ENCODE data around the gene MCEMP1. TPM values are rescaled to one million over a fixed set of nuclear protein-coding genes. Genes with fewer than 3 reads are reported as not detected.
"Not testable (repeated sequence)": the region's sequence is repeated elsewhere in the genome, so short reads cannot be mapped to it uniquely, and the experiment has no call there.

The MCEMP1 gene
- polyA plus RNA-seq, 1 donor from 2014 or later, result not detected

DNA sequence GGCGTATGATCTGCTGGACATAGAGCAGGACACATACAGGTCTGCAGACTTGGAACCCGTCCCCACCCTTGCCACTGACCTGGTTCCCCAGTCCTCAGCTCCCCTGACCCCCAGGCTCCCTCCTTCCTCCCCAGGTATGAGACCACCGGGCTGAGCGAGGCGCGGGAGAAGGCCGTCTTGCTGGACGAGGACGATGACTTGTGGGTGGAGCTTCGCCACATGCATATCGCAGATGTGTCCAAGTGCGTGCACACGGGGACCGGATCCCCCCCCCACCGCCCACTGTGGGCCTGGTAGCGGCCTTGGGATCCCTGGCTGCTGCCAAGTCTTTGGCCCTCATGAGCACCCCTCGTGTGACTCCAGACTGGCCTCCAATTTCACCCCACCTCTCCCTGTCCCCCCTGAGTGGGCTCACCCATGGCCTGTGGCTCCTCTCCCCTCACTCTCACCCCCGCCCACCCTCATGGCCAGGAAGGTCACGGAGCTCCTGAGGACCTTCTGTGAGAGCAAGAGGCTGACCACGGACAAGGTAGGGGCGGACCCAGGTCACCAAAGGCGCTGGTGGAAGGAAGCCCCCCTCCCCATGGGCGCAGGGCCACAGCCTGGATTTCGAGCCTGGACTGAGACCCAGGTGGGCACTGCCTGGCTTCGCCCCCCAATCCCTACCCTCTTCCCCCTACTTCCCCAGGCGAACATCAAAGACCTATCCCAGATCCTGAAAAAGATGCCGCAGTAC is 34.4 kb upstream of the MCEMP1 start:
- Histone ChIP-seq H3K36me3 (ENCODE audit: insufficient read depth, low read length) (no peaks in the 10 kb centered on the region), H3K27ac (ENCODE audit: low read length) (no peak overlapping the region), H3K4me3 (ENCODE audit: low read length) (no peak overlapping the region), H3K79me2 (replicated peaks; ENCODE audit: insufficient read depth, low read length) (no peaks in the 10 kb centered on the region), H3K9me2 (ENCODE audit: insufficient read depth, low read length) (no peaks in the 10 kb centered on the region), H3K9me3 (ENCODE audit: low read length) (no peaks in the 10 kb centered on the region), H3K9ac (ENCODE audit: low read length) (no peak overlapping the region), H4K20me1 (ENCODE audit: insufficient read depth) (no peaks in the 10 kb centered on the region), H3K4me2 (ENCODE audit: low read length) (no peak overlapping the region), H3F3A (ENCODE audit: insufficient read depth, low read length, poor library complexity, severe bottlenecking) (no peaks in the 10 kb centered on the region), H3K27me3 (ENCODE audit: insufficient read depth, low read depth, low read length) (peaks cover 5% of the 10 kb centered on the region), H2AFZ (ENCODE audit: low read depth, low read length) (no peak overlapping the region)
- TF ChIP-seq, protein P1, sequence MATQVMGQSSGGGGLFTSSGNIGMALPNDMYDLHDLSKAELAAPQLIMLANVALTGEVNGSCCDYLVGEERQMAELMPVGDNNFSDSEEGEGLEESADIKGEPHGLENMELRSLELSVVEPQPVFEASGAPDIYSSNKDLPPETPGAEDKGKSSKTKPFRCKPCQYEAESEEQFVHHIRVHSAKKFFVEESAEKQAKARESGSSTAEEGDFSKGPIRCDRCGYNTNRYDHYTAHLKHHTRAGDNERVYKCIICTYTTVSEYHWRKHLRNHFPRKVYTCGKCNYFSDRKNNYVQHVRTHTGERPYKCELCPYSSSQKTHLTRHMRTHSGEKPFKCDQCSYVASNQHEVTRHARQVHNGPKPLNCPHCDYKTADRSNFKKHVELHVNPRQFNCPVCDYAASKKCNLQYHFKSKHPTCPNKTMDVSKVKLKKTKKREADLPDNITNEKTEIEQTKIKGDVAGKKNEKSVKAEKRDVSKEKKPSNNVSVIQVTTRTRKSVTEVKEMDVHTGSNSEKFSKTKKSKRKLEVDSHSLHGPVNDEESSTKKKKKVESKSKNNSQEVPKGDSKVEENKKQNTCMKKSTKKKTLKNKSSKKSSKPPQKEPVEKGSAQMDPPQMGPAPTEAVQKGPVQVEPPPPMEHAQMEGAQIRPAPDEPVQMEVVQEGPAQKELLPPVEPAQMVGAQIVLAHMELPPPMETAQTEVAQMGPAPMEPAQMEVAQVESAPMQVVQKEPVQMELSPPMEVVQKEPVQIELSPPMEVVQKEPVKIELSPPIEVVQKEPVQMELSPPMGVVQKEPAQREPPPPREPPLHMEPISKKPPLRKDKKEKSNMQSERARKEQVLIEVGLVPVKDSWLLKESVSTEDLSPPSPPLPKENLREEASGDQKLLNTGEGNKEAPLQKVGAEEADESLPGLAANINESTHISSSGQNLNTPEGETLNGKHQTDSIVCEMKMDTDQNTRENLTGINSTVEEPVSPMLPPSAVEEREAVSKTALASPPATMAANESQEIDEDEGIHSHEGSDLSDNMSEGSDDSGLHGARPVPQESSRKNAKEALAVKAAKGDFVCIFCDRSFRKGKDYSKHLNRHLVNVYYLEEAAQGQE (IDR thresholded peaks at IDR 0.05; ENCODE audit: borderline replicate concordance), result no peak
- TF ChIP-seq MXI1 (conservative IDR thresholded peaks at IDR 0.05; ENCODE audit: poor library complexity, severe bottlenecking), result no peak
- no peak for TF ChIP-seq TAF1 (IDR thresholded peaks at IDR 0.05; ENCODE audit: low read depth)
- TF ChIP-seq POLR2AphosphoS5 (IDR thresholded peaks at IDR 0.05), result no peak
- TF ChIP-seq, protein P2, sequence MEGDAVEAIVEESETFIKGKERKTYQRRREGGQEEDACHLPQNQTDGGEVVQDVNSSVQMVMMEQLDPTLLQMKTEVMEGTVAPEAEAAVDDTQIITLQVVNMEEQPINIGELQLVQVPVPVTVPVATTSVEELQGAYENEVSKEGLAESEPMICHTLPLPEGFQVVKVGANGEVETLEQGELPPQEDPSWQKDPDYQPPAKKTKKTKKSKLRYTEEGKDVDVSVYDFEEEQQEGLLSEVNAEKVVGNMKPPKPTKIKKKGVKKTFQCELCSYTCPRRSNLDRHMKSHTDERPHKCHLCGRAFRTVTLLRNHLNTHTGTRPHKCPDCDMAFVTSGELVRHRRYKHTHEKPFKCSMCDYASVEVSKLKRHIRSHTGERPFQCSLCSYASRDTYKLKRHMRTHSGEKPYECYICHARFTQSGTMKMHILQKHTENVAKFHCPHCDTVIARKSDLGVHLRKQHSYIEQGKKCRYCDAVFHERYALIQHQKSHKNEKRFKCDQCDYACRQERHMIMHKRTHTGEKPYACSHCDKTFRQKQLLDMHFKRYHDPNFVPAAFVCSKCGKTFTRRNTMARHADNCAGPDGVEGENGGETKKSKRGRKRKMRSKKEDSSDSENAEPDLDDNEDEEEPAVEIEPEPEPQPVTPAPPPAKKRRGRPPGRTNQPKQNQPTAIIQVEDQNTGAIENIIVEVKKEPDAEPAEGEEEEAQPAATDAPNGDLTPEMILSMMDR (IDR thresholded peaks at IDR 0.05; ENCODE audit: poor library complexity, severe bottlenecking), result no peak

DNA sequence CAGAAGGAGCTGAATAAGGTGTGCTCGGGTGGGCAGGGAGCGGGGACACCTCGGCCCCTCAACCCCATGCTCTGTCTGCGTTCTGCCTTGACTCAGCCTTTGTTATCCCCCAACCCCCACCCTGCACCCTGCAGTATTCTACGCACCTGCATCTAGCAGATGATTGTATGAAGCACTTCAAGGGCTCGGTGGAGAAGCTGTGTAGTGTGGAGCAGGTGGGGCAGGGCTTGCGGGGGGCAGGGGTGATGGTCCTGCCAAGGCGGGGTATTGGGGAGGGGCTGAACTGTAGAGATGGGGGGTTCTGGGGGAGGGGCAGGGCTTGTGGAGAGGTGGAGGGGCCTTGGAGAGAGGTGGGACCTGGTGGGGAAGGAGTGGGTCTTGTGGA is 33.9 kb upstream of the MCEMP1 start:
- Histone ChIP-seq H3K79me2 (replicated peaks; ENCODE audit: insufficient read depth, low read length) (no peaks in the 10 kb centered on the region), H3K36me3 (ENCODE audit: insufficient read depth, low read length) (no peaks in the 10 kb centered on the region), H3K9me3 (ENCODE audit: low read length) (no peaks in the 10 kb centered on the region), H3K27ac (ENCODE audit: low read length) (no peak overlapping the region), H4K20me1 (ENCODE audit: insufficient read depth) (no peaks in the 10 kb centered on the region), H2AFZ (ENCODE audit: low read depth, low read length) (no peak overlapping the region), H3F3A (ENCODE audit: insufficient read depth, low read length, poor library complexity, severe bottlenecking) (no peaks in the 10 kb centered on the region), H3K9me2 (ENCODE audit: insufficient read depth, low read length) (no peaks in the 10 kb centered on the region), H3K4me2 (ENCODE audit: low read length) (no peak overlapping the region), H3K27me3 (ENCODE audit: insufficient read depth, low read depth, low read length) (no peaks in the 10 kb centered on the region), H3K4me3 (ENCODE audit: low read length) (no peak overlapping the region), H3K9ac (ENCODE audit: low read length) (no peak overlapping the region)
- TF ChIP-seq MXI1 (conservative IDR thresholded peaks at IDR 0.05; ENCODE audit: poor library complexity, severe bottlenecking) (no peak), EP300 (conservative IDR thresholded peaks at IDR 0.05; ENCODE audit: poor library complexity, severe bottlenecking) (no peak), RAD21 (conservative IDR thresholded peaks at IDR 0.05) (no peak)
- TF ChIP-seq, protein P2 (IDR thresholded peaks at IDR 0.05; ENCODE audit: poor library complexity, severe bottlenecking), result no peak
- TF ChIP-seq, protein P1 (IDR thresholded peaks at IDR 0.05; ENCODE audit: borderline replicate concordance), result no peak

DNA sequence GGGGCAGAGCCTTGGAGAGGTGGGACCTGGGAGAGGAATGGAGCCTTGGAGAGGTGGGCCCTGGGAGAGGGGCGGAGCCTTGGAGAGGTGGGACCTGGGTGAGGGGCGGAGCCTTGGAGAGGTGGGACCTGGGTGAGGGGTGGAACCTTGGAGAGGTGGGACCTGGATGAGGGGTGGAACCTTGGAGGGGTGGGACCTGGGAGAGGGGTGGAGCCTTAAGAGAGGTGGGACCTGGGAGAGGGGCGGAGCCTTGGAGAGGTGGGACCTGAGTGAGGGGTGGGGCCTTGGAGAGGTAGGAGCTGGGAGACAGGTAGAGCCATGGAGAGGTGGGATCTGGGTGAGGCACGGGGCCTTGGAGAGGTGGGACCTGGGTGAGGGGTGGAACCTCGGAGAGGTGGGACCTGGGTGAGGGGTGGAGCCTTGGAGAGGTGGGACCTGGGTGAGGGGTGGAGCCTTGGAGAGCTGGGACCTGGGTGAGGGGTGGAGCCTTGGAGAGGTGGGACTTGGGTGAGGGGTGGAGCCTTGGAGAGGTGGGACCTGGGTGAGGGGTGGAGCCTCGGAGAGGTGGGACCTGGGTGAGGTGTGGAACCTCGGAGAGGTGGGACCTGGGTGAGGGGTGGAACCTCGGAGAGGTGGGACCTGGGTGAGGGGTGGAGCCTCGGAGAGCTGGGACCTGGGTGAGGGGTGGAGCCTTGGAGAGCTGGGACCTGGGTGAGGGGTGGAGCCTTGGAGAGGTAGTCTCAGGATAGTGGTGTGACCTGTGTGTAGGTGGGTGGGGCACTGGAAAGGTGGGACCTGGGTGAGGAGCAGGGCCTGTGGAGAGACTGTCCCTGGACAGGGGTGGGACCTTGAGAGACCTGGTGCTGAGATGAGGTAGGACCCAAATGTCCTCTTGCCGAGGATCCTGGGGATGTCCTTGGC is 33.0 kb upstream of the MCEMP1 start:
- H3K9ac ChIP-seq (ENCODE audit: low read length); H4K20me1 ChIP-seq (ENCODE audit: insufficient read depth); H3F3A ChIP-seq (ENCODE audit: insufficient read depth, low read length, poor library complexity, severe bottlenecking); H3K27me3 ChIP-seq (ENCODE audit: insufficient read depth, low read depth, low read length); H3K9me3 ChIP-seq (ENCODE audit: low read length); H3K4me3 ChIP-seq (ENCODE audit: low read length); H3K79me2 ChIP-seq (replicated peaks; ENCODE audit: insufficient read depth, low read length); H3K27ac ChIP-seq (ENCODE audit: low read length); H3K9me2 ChIP-seq (ENCODE audit: insufficient read depth, low read length); H3K4me2 ChIP-seq (ENCODE audit: low read length); H3K36me3 ChIP-seq (ENCODE audit: insufficient read depth, low read length); H2AFZ ChIP-seq (ENCODE audit: low read depth, low read length): not testable (repeated sequence)
